ENCODE data around the gene CEP70. TPM values are rescaled to one million over a fixed set of nuclear protein-coding genes. Genes with fewer than 3 reads are reported as not detected.

Gene CEP70
- total RNA-seq, 2 experiments from 2014 or later: 14.5 to 15.9 TPM

GRCh38 chr3:138449490-138449889, 144.6 kb downstream of the CEP70 start:
- no peak overlapping the region for H3K27ac Mint-ChIP-seq
- H3K36me3 Mint-ChIP-seq (ENCODE audit: low read depth): no peaks in the 10 kb centered on the region
- ChIA-PET POLR2A (no interaction called here), CTCF (no interaction called here)
- DNase-seq: no peak
- no peaks in the 10 kb centered on the region for H3K9me3 Mint-ChIP-seq
- no peaks in the 10 kb centered on the region for H3K27me3 Mint-ChIP-seq
- no peak overlapping the region for H3K4me3 Mint-ChIP-seq
- H3K4me1 Mint-ChIP-seq: no peaks in the 10 kb centered on the region

GRCh38 chr3:138448631-138449030, 145.4 kb downstream of the CEP70 start:
- no peak for DNase-seq
- POLR2A ChIA-PET: no interaction called here
- H3K27ac Mint-ChIP-seq: no peak overlapping the region
- H3K4me3 Mint-ChIP-seq: no peak overlapping the region
- CTCF ChIA-PET: interaction anchor here (0.6 kb wide), 1 partner anchor 15 kb away, joined by 4 read pairs; no protein-coding TSS in a partner anchor
- H3K27me3 Mint-ChIP-seq: no peaks in the 10 kb centered on the region
- no peaks in the 10 kb centered on the region for H3K9me3 Mint-ChIP-seq
- no peaks in the 10 kb centered on the region for H3K36me3 Mint-ChIP-seq (ENCODE audit: low read depth)
- no peaks in the 10 kb centered on the region for H3K4me1 Mint-ChIP-seq

GRCh38 chr3:138445654-138446053, 148.4 kb downstream of the CEP70 start:
- CTCF ChIA-PET: interaction anchor here (0.8 kb wide), 1 partner anchor 11 kb away, joined by 4 read pairs; the partner anchor contains the start of gene ESYT3
- Mint-ChIP-seq H3K27ac (no peak overlapping the region), H3K27me3 (no peaks in the 10 kb centered on the region), H3K4me1 (no peaks in the 10 kb centered on the region), H3K36me3 (ENCODE audit: low read depth) (no peaks in the 10 kb centered on the region), H3K9me3 (no peaks in the 10 kb centered on the region), H3K4me3 (no peak overlapping the region)
- no peak for DNase-seq
- POLR2A ChIA-PET: no interaction called here

GRCh38 chr3:138445236-138445635, 148.8 kb downstream of the CEP70 start:
- no peak for DNase-seq
- Mint-ChIP-seq H3K9me3 (no peaks in the 10 kb centered on the region), H3K27ac (no peak overlapping the region), H3K4me1 (no peaks in the 10 kb centered on the region), H3K36me3 (ENCODE audit: low read depth) (no peaks in the 10 kb centered on the region), H3K4me3 (no peak overlapping the region), H3K27me3 (no peaks in the 10 kb centered on the region)
- CTCF ChIA-PET: interaction anchor here (0.8 kb wide), 1 partner anchor 10 kb away, joined by 4 read pairs; the partner anchor contains the start of gene ESYT3
- POLR2A ChIA-PET: no interaction called here

Other genes with a start within 250 kb of the CEP70 start
- not detected for gene MRAS, start 245.7 kb downstream of the CEP70 start, total RNA-seq
- under 1 TPM; 0.44 to 0.74 TPM for gene ESYT3, start 159.6 kb downstream of the CEP70 start, total RNA-seq
- 1 to 10 TPM; 1.8 to 3.7 TPM for gene FAIM, start 14.5 kb upstream of the CEP70 start, total RNA-seq
- 10 to 100 TPM; 15.5 to 16.7 TPM for gene PIK3CB, start 240.7 kb upstream of the CEP70 start, total RNA-seq

Measured in activated CD4-positive, alpha-beta T cell treated with anti-CD3 and anti-CD28 coated beads, Interleukin-2, amount 10 ng/mL, durations not matched to agents 7 days and 5 days (primary cell).